Body of pancreas (tissue), 4 donors: Measurements from ENCODE around the gene TNFRSF1A.

Source experiments
- POLR2A ChIP-seq, 3 donors: fragments of 450-650 bp; IDR thresholded peaks; one replicate each; pipeline ENCODE4 v1.6.1; 2016; ENCODE audit warnings: antibody characterized with exemption in 3 of 3, mild to moderate bottlenecking in 2 of 3
- TF ChIP-seq, protein P1 (sequence below), 7 experiments: fragments of 450-650 bp in 4 of 7; fragments of 200-600 bp in 3 of 7; sonication (generic) in 3 of 7; IDR thresholded peaks; one replicate each; pipeline ENCODE4 v1.5.1; 2016 to 2019; ENCODE audit warnings: antibody characterized with exemption in 7 of 7

DNA sequence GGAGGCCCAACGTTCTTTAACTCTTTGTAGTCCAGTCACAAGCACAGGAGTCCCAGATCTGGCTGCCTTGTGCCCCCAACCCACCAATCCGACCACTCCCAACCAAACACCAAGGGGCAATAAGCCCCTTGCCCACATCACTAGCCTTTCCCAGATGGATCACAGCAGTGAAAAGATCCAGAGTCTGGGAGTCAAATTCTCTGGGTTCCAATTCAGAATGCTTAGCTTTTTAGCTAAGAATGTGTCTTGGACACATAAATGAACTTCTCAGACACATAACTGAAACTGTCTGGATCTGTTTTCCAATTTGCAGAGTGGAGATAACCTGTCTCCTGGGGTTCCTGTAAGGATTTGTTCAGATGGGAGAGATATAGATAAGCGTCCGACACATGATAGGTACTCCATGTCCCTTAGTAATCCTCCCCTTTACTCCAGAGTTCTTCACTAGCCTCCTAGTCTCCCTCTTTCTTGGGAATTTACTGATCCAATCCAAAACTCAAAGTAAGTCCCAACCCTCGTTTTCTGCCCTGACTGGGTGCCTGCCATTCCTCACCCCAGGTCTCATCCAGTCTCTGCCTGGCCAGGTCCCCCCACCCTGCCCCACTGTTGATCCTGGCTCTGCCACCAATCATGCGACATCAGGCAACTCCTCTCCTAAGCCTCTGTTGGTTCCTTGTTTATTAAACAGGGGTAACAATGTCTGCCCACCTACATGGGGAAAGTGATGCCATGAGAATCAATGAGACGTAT is 439 bp upstream of the TNFRSF1A start:
- TF ChIP-seq, protein P1, sequence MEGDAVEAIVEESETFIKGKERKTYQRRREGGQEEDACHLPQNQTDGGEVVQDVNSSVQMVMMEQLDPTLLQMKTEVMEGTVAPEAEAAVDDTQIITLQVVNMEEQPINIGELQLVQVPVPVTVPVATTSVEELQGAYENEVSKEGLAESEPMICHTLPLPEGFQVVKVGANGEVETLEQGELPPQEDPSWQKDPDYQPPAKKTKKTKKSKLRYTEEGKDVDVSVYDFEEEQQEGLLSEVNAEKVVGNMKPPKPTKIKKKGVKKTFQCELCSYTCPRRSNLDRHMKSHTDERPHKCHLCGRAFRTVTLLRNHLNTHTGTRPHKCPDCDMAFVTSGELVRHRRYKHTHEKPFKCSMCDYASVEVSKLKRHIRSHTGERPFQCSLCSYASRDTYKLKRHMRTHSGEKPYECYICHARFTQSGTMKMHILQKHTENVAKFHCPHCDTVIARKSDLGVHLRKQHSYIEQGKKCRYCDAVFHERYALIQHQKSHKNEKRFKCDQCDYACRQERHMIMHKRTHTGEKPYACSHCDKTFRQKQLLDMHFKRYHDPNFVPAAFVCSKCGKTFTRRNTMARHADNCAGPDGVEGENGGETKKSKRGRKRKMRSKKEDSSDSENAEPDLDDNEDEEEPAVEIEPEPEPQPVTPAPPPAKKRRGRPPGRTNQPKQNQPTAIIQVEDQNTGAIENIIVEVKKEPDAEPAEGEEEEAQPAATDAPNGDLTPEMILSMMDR (IDR thresholded peaks at IDR 0.05): no peak
- TF ChIP-seq POLR2A (IDR thresholded peaks at IDR 0.05): no peak
